Measurements from ENCODE around the gene NEURL2. TPM values are rescaled to one million over a fixed set of nuclear protein-coding genes. Genes with fewer than 3 reads are reported as not detected.

NEURL2 gene
- total and polyA plus RNA-seq, 2 experiments from 2014 or later, result 4.6 to 10.9 TPM

- TF ChIP-seq REST (IDR thresholded peaks at IDR 0.05; ENCODE audit: unreplicated experiment) (no peak), POLR2AphosphoS5 (IDR thresholded peaks at IDR 0.05; ENCODE audit: low read depth) (no peak), ZNF114 (CRISPR knock-in tag; IDR thresholded peaks at IDR 0.05) (no peak), STAT1 (IDR thresholded peaks at IDR 0.05; ENCODE audit: unreplicated experiment) (no peak)
- TF ChIP-seq, protein P1, sequence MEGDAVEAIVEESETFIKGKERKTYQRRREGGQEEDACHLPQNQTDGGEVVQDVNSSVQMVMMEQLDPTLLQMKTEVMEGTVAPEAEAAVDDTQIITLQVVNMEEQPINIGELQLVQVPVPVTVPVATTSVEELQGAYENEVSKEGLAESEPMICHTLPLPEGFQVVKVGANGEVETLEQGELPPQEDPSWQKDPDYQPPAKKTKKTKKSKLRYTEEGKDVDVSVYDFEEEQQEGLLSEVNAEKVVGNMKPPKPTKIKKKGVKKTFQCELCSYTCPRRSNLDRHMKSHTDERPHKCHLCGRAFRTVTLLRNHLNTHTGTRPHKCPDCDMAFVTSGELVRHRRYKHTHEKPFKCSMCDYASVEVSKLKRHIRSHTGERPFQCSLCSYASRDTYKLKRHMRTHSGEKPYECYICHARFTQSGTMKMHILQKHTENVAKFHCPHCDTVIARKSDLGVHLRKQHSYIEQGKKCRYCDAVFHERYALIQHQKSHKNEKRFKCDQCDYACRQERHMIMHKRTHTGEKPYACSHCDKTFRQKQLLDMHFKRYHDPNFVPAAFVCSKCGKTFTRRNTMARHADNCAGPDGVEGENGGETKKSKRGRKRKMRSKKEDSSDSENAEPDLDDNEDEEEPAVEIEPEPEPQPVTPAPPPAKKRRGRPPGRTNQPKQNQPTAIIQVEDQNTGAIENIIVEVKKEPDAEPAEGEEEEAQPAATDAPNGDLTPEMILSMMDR (conservative IDR thresholded peaks at IDR 0.05; ENCODE audit: low read depth in 2 of 2), result no peak
Observed at GRCh38 chr20:45925821-45926506, 35.0 kb upstream of the NEURL2 start (continued).

DNA sequence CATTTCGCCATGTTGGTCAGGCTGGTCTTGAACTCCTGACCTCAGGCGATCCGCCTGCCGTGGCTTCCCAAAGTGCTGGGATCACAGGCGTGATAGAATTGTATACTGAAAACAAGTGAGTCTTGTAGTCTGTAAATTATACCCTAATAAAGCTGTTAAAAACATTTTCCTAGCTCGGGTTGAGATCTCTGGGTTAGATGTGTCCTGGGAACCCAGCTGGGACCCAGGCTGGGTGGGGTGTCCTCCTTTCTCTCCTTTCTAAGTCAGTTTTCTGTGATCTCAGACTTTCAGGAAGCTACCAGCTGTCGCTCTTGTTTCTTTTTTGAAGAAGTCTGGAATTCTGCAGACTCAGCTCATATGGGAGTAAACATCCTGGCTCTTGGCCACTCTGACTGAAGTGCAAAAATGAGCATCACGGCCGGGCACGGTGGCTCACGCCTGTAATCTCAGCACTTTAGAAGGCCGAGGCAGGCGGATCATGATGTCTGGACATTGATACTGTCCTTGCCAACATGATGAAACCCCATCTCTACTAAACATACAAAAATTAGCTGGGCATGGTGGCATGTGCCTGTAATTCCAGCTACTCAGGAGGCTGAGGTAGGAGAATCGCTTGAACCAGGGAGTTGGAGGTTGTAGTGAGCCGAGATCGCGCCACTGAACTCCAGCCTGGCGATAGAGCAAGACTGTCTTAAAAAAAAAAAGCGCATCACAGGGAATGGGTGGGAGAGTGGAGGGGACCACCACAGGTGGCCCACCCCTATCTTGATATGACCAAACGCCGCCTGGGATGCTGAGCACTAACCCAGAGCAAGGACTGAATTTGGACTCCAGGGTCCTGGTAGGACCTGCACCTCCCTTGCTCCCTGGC is 33.6 kb upstream of the NEURL2 start:
- Mint-ChIP-seq H3K36me3 (ENCODE audit: low read depth) (no peaks in the 10 kb centered on the region), H3K4me1 (peaks cover 25% of the 10 kb centered on the region), H3K27ac (no peak overlapping the region), H3K27me3 (ENCODE audit: insufficient read depth, low read depth, poor library complexity) (peaks cover 7% of the 10 kb centered on the region), H3K4me3 (no peak overlapping the region), H3K9me3 (no peaks in the 10 kb centered on the region)
- H3K27me3 ChIP-seq (ENCODE audit: insufficient read depth), result no peaks in the 10 kb centered on the region
- H3K36me3 ChIP-seq (ENCODE audit: insufficient read depth), result no peaks in the 10 kb centered on the region
- no peak overlapping the region for H2AFZ ChIP-seq
- no peak overlapping the region for H3K27ac ChIP-seq (ENCODE audit: low read depth)
- no peak overlapping the region for H3K4me2 ChIP-seq
- ATAC-seq, result peak; percentile 13; the same call in 1 of the 3 replicates
- H3K79me2 ChIP-seq (replicated peaks; ENCODE audit: insufficient read depth), result no peaks in the 10 kb centered on the region
- H3F3A ChIP-seq (replicated peaks; ENCODE audit: low read depth), result no peaks in the 10 kb centered on the region
- H4K20me1 ChIP-seq (replicated peaks; ENCODE audit: insufficient read depth), result no peaks in the 10 kb centered on the region
- no peak for DNase-seq (ENCODE audit: low spot score)
- TF ChIP-seq, protein P1 (conservative IDR thresholded peaks at IDR 0.05; ENCODE audit: low read depth in 2 of 2), result no peak
- TF ChIP-seq REST (IDR thresholded peaks at IDR 0.05; ENCODE audit: unreplicated experiment), result no peak
- no peak for TF ChIP-seq EZH2 (IDR thresholded peaks at IDR 0.05; ENCODE audit: low read depth, unreplicated experiment)
- no peaks in the 10 kb centered on the region for H3K9me2 ChIP-seq (ENCODE audit: insufficient read depth)
- H3K4me3 ChIP-seq, result no peak overlapping the region
- H3K4me1 ChIP-seq (ENCODE audit: insufficient read depth), result no peaks in the 10 kb centered on the region

All from GM23338 (cell line).